Fibroblast of pulmonary artery (primary cell): ENCODE results near the gene CACNB2.

Experiments used
- DNase-seq: peaks from one replicate; pipeline ENCODE4 v3.0.0-alpha.2; 2010; ENCODE audit warnings: low read depth
- H3K4me3 ChIP-seq: replicated peaks from 2 replicates; pipeline ENCODE4 v1.5.1; 2011; ENCODE audit warnings: low read depth, mild to moderate bottlenecking, control low read depth, low read length, moderate library complexity
- CTCF ChIP-seq: IDR thresholded peaks from 2 replicates; pipeline ENCODE4 v1.5.1; 2011; ENCODE audit warnings: mild to moderate bottlenecking, control low read depth, low read length, inconsistent platforms; ENCODE audit errors: missing control alignments

Gene CACNB2

GRCh38 chr10:18224626-18225445, 84.6 kb downstream of the CACNB2 start:
- no peak overlapping the region for H3K4me3 ChIP-seq
- TF ChIP-seq CTCF = no peak
- DNase-seq = no peak

GRCh38 chr10:18226336-18226735, 86.1 kb downstream of the CACNB2 start:
- no peak for DNase-seq
- no peak overlapping the region for H3K4me3 ChIP-seq
- no peak for TF ChIP-seq CTCF

- H3K4me3 ChIP-seq = no peak overlapping the region
- TF ChIP-seq CTCF = no peak
Observed at GRCh38 chr10:18229826-18230225, 89.6 kb downstream of the CACNB2 start.

GRCh38 chr10:18230794-18231193, 90.6 kb downstream of the CACNB2 start:
- no peak for TF ChIP-seq CTCF
- no peak for DNase-seq
- H3K4me3 ChIP-seq = no peak overlapping the region

More at GRCh38 chr10:18229826-18230225, 89.6 kb downstream of the CACNB2 start:
- DNase-seq = no peak

GRCh38 chr10:18231480-18231879, 91.3 kb downstream of the CACNB2 start:
- DNase-seq = no peak
- TF ChIP-seq CTCF = no peak

GRCh38 chr10:18233775-18234174, 93.6 kb downstream of the CACNB2 start:
- no peak for TF ChIP-seq CTCF
- DNase-seq = no peak
- no peak overlapping the region for H3K4me3 ChIP-seq

More at GRCh38 chr10:18231480-18231879, 91.3 kb downstream of the CACNB2 start:
- no peak overlapping the region for H3K4me3 ChIP-seq

GRCh38 chr10:18235477-18235876, 95.3 kb downstream of the CACNB2 start:
- no peak for DNase-seq
- TF ChIP-seq CTCF = no peak
- no peak overlapping the region for H3K4me3 ChIP-seq
